GM19452 (cell line): ENCODE data around the gene NELFCD.
A peak's percentile ranks its signal among the peaks of the same experiment; 100 is the strongest.
"Not testable (repeated sequence)": the region's sequence is repeated elsewhere in the genome, so short reads cannot be mapped to it uniquely, and the experiment has no call there.

Experiments used
- ATAC-seq: cut with Tn5 transposase; IDR thresholded peaks from one replicate; pipeline ENCODE4 v1.9.1; 2021; ENCODE audit not compliant: unreplicated experiment

The NELFCD gene

DNA sequence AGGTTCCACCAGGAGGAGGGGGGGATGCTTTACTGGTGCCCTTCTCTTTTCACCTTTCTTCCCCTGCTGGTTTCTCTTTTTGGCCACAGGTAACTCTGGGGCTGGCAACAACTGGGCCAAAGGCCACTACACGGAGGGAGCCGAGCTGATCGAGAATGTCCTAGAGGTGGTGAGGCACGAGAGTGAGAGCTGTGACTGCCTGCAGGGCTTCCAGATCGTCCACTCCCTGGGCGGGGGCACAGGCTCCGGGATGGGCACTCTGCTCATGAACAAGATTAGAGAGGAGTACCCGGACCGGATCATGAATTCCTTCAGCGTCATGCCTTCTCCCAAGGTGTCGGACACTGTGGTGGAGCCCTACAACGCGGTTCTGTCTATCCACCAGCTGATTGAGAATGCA lies 42.6 kb downstream of the NELFCD start:
- ATAC-seq, result no peak

DNA sequence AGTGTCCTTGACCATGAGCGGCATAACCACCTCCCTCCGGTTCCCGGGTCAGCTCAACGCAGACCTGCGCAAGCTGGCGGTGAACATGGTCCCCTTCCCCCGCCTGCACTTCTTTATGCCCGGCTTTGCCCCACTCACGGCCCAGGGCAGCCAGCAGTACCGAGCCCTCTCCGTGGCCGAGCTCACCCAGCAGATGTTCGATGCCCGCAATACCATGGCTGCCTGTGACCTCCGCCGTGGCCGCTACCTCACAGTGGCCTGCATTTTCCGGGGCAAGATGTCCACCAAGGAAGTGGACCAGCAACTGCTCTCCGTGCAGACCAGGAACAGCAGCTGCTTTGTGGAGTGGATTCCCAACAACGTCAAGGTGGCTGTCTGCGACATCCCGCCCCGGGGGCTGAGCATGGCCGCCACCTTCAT lies 43.1 kb downstream of the NELFCD start:
- ATAC-seq, result no peak

DNA sequence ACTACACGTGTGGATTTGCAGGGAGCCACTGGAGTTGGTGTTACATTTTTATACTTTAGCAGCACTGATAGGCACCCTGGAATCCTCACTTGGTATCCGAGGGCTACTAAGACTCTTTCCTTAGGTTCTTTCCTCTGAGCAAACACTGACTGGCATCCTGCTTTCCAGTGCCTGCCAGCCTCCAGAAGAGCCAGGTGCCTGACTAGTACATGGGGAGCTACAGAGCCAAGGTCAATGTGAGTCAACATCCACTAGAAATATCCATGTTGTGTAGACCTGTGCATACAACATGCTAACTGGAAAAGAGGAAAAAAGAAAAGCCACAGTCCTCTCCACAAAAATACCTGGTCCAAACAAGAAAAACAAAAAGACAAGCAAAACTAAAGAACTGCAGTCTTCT lies 44.0 kb downstream of the NELFCD start:
- no peak for ATAC-seq

DNA sequence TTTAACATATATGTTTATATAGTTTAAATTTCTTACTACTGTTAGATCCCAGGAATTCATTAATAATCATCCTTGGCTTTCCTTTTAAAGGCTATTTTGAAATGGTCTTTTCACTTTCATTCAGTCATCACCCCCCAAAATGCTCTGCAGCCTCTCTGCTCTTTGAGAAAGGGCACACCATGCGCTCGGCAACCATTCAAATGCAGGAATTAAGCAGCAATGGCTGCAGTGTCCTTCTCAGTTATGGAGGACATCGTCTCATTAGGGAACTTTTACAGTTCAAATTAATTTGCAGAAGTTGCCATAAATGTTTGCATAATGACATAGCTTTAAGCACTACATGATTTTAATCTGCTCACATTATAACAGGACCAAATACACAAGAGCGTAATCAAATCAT lies 44.5 kb downstream of the NELFCD start:
- no peak for ATAC-seq

DNA sequence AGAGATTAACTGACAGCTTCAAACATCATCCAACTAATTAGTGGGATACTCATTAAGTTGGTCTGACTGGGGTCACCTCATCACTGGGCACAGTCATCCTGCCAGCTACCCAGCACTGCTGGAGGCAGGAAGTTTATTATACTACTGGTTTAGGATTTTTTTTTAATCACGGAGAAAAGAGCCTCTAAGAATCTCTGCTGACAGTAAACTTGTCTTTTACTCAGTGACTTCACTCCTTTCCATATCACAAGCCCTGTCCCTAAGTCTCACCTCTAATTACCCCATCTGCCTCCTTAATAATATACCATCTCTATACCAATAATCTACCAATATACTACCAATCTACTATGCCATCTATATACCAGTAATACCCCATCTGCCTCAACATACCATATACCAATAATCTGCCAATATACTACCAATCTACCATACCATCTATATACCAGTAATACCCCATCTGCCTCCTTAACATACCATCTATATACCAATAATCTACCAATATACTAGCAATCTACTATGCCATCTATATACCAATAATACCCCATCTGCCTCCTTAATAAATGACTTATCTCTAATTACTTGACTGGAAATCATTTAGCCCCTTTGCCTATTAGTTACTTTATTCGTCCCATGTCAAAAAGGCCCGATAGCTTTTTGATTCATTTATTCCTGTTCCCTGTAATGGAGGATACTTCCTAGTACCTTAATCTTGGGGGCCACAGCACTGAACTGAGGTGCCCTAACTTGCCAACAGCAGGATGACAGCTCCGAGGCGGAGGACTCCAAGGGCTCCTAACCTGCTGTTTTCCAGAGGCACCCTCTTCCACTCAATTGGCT lies 46.1 kb downstream of the NELFCD start:
- ATAC-seq, result no peak

DNA sequence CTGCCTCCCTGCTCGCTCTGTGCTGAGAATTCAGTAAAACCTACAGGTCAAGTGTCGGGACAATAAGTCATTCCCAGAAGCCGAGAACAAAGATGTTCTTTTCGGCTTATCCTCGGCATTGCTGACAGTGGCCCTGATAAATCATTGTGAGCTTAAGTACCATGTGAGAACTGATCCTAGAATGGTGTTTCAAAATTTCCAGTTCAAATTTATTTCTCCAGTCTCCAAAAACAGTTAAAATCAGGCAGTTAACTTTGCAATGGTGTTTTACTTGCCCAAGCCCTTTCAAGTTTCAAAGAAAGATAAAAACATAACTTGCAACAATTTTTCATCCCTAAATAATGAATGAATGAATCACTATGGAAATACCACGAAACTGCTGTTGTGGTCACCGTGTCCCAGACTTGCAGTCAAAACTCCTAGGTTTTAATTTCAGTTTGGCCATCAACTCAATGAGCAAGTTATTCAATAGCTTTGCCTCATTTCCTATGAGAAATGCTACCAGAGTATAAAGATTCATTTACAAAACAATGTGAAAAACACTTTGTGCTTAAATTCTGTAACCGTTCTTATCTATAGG lies 46.8 kb downstream of the NELFCD start:
- no peak for ATAC-seq

DNA sequence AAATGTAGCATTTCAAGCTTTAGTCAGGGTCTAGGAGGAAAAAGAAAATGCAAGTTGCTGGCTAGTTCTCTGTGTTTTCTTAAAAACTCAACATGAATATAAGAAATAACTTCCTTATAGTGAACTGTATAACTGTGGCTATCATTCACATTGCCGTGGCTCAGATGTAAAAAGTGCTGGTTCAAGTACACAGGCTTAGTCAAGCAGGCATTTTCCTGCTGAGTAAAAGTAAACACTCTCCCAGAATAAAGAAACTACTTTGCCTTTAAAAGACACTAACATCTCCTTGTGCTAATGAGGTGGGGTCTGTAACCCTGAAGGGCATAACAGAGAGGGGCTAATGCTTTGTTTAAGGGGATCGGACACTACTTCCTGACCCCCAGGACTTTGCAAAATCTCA lies 47.8 kb downstream of the NELFCD start:
- no peak for ATAC-seq

DNA sequence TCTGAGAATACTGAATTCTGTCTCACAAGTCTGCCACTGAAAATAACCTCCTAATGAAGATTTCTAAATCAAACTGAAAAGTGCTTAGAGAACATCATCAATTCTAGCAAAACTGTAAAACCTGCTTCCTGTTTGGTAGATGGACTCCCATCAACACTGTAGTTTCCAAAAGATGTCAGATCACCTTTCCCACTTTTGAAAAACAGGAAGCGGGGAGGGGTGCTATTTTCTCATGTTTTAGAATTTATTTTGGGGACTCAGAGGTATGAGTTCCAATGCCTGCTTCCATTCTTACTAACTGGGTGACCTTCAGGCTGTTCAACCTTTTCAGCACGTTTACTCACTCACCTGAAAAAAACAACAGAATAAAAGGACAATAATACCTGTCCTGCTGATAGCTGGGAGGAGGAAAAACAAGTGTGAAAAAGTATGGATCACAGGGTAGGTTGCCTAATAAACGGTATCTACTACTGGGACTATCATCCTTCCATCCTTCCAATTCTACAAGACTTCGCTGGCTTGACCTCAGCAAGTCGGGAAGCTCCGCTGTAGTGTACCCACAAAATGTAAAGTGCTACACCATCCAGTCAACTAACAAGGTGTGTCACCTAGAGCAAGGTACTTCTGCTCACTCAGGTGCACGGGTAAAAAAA lies 50.0 kb downstream of the NELFCD start:
- ATAC-seq, result no peak

DNA sequence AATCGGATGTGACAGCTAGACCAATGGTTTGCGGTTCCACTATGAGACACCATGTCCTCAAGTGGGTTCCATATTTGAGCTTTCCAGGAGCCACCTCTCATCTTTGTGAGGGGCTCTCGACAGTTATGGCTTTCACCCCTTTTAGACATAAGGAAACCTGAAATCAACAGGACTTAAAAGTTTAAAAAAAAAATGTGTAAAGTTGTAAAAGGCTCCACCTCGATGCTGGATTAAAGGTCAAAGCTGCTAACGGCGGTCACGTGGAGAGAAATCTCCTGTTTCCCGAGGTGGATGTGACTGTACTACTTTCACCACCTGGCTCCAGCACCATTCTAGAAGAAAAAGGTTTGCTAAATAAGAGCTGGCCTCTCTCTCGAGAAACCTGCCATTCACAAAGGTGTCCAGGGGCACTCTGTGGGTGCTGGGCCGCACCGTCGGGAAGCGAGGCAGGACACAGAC lies 50.5 kb downstream of the NELFCD start:
- no peak for ATAC-seq

DNA sequence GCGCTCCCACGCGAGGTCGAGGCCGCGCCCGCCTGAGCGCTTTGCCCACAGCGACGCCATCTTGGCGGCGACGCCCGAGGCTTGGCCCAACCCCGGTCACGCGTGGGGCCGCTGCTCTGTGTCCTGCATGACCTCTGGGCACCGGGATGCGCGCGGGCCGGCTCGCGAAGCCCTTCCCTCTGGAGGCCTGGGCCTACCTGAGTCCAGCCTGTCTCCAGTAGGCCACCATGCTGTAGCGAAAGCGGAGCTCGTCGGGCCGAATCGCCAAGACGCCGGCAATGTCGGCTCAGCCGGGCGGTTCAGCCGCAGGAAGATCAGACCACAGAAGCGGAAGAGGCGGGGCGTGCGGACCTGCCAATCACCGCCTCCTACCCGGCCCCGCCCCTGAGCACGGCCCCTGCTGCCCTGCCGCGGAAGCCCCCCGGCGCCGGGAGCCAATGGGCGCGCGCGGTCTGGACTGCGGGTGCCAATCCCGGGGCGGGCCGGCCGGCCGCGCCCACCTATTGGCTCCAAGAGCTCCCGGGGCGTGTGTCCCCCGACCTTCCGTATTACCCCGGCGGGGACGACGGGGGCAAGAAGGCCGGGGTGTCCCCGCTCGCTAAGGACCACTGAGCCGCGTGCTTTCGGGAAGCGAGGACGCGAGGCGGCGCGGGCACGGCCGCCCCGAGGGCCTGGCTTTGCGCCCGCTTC lies 51.1 kb downstream of the NELFCD start, which contains the start of gene ATP5F1E:
Gene ATP5F1E (minus strand): TSS at position 313 of the 690 bp plus-strand sequence. CDS start 84 bp downstream, at position 229.
- peak; percentile 93 for ATAC-seq

DNA sequence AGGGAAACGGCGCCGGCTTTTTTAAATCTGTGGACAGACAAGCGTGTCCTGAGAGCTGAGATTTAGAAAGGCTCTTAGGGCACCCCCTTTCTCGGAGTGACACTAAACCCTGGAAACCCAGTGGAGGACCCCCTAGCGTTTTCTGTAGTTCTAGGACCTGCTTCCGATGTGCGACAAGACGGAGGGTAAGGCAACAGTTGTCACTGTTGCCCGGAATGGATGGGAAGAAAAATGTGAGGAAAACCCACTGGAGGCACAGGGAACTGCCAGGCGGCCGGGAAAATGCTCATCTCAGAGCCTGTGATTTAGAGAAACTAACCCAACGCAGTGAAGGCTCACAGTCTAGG lies 51.6 kb downstream of the NELFCD start:
- no peak for ATAC-seq

DNA sequence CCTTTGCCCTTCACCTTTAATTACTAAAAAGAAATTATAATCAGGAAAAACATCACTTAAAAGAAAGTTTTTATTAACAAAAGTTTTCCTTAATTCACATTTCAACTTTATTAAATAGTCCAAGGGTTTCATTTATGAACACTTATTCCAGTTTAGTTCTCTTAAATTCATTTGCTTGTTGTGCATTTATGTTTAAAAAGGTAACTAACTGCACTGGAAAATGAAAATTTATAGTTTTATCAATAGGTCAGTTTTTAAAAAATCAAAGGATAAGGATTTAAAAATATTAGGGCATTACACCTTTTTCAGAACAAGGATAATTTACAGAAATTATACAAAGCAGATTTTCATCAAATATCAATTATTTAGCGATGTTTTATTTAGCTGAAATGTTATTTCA lies 52.0 kb downstream of the NELFCD start:
- no peak for ATAC-seq

DNA sequence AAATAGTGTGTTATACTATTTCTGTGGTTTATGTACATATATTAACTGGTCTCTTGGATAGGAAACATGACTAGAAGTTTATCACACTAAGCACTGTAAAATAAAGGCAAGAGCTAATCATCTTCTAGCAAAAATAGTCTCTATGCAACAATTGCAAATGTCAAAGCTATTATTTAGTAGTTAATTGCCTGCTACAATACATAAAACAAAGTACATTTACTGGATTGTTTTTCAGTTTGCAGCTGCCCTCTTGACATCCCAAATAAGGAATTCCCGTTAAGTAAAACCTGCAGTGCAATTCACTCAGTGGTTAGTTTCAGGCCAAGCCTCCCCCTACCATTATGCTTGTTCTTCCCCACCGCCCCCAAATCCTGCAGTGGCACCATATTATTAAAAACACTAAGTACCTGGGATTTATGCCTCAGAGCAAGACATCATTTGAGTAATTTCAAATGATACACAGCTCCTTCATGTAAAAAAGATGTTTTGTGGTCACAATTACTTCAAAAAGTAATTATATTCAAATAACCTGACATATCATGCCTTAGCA lies 52.6 kb downstream of the NELFCD start:
- no peak for ATAC-seq

DNA sequence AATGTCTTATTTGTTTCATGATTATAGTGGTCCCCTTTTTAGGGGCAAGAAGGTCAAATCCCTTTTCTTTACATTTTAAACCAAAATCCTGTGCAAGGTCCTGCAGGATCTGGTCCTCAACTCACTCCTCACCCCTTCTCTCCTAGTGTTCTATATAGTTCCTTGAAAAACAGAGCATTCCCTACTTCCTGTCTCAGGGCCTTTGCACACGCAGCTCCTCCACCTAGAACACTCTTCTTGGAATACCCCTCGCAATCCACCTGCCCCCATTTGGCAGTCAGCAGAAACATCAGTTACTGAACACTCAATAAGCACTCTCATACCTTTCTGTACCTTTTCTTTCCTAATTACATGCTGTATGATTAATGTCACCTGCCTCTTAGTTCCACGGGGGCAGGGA lies 54.3 kb downstream of the NELFCD start:
- ATAC-seq, result no peak

DNA sequence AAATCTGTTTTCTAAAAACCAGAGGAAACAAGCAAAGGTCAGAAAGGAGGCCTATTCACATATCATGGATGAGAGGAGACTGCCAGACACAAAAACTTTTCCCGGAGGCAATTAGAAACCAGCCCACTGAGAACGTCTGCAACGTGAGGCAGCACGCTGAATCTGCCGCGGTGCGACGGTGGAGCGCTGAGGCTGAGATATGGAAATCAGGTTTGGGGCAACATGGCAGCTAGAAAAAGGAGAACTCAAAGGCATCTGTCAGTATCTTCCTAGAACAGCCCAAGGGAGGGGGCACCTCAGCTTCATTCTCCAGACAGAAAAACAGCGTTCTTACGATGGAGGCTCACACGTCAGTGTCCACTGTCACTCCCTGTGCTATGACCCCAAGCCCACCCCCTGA lies 56.3 kb downstream of the NELFCD start:
- ATAC-seq, result no peak

DNA sequence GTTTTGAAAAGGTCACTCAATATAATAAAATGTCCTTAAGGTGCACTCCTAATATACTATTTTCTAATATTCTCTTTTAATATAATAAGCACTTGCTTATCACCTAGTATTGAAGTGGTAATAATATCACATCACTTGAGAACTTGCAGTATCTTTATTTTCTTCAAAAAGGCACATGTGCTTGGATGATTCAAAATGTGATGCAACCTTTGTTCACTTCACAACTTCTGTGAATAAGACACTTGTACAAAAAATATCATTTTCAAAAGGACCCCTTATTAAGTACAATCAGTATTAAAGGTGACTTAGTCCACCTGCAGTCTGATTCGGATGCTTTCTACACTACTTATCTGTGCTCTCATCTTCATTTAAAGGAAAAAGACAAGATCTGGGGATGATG lies 58.2 kb downstream of the NELFCD start:
- no peak for ATAC-seq

DNA sequence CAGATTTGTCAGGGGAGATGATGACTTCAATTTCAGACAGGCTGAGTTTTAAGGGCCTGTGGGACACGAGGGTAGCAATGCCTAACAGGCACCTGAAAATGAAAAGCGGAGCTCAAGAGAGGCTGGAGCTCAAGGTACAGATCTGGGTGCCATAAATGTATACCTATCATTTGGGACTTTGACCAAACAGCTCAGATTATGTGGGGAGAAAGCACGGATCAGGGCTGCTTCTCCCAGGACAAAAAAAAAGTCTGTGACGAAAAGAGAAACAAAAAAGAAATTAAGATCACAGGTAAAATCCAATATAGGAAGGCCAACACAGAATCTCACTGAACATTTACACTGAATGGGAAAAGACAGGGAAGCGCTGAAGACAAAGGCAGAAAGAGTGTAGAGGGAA lies 59.6 kb downstream of the NELFCD start:
- ATAC-seq, result no peak

DNA sequence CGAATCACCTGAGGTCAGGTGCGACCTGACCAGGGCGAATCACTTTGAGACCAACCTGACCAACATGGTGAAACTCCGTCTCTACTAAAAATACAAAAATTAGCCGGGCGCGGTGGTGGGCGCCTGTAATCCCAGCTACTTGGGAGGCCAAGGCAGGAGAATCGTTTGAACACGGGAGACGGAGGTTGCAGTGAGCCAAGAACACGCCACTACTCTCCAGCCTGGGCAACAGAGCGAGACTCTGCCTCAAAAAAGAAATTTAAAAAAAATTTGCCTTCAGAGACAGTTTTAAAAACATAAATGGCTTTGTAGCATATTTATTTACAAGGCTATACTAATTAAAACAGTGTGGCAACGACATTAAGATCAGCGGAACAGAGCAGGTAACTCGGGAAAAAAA lies 60.4 kb downstream of the NELFCD start:
- ATAC-seq, result not testable (repeated sequence)

DNA sequence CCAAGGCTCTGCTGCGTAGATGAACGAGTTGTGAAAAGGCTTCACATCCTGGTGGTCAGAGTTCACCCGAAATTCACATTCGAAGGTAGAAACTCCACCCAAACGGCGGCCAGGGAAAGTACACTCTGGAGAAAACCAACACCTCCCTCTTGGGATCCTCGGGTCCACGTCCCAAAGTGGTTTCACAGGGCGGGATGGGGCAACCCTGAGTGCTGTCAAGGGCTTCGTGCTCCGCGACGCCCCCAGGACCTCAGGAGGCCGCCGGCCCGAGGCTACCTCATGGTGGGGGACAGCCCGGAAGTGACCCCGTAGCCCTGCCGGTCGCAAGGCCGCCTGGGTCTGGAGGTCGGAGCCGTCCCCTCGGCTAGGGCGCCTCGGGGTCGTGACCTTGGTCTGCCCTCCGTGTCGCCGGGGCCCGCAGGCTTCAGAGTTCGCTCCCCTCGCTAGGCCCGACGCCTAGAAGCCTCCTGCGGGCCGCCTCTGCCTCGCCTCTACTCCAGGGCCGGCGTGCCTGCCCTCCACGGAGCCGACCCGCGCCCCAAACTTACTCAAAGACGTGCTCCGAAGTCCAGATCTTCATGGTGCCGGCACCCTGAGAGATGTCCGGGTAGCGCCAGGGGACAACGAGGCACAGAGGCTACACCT lies 61.2 kb downstream of the NELFCD start, which contains the start of gene PRELID3B:
Gene PRELID3B (minus strand): TSS at position 636 of the 645 bp plus-strand sequence. CDS start 56 bp downstream, at position 580.
- ATAC-seq, result peak; percentile 30

DNA sequence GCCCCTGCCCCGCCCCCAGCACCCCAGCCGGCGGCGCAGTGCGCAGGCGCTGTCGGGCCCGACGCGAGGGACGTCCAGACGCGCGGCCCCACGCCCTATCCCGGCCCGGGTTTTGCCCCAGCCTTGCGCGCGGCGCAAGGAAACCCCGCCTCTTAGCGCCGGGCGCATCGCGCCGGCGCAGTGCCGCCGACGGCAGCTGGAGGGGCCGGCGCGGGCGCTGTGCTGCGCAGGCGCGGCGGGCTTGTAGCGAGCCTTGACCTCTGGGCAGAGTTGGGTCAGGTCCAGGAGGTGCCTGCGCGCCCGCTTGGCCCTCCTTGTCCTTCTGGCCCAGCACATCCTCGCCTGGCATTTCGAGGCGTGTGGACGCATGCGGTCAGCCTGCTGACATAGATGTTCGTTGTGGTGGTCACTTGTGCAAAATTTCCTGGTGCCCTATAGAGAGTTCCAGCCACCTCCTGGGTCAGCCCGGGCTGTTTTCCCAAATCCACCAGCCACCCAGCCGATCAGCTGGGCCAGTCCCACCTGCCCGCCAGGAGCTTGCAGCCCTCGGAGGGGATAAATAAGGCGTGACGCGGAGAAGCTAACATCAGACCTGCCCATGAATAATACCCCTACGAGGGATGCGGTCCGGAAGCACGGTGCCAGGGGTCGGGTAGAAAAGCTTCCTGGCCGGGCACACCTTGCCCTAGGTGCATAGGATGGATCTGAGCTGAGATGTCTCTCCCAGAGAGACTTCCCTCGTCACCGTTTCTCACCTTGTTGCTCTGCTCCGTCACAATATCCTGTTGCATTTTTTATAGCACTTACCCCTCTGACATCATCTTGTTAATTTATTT lies 62.0 kb downstream of the NELFCD start:
- peak; percentile 91 for ATAC-seq
